Activated CD8-positive, alpha-beta memory T cell treated with anti-CD3 and anti-CD28 coated beads for 1 hour (primary cell): ENCODE measurements around the gene EFHC2.
A peak's percentile ranks its signal among the peaks of the same experiment; 100 is the strongest.

Experiments used
- DNase-seq, 2 donors: peaks; one replicate each; pipeline ENCODE4 v3.0.0-alpha.2; 2020; ENCODE audit warnings: low read depth in 1 of 2; ENCODE audit errors: extremely low read depth in 1 of 2

The EFHC2 gene, protein sequence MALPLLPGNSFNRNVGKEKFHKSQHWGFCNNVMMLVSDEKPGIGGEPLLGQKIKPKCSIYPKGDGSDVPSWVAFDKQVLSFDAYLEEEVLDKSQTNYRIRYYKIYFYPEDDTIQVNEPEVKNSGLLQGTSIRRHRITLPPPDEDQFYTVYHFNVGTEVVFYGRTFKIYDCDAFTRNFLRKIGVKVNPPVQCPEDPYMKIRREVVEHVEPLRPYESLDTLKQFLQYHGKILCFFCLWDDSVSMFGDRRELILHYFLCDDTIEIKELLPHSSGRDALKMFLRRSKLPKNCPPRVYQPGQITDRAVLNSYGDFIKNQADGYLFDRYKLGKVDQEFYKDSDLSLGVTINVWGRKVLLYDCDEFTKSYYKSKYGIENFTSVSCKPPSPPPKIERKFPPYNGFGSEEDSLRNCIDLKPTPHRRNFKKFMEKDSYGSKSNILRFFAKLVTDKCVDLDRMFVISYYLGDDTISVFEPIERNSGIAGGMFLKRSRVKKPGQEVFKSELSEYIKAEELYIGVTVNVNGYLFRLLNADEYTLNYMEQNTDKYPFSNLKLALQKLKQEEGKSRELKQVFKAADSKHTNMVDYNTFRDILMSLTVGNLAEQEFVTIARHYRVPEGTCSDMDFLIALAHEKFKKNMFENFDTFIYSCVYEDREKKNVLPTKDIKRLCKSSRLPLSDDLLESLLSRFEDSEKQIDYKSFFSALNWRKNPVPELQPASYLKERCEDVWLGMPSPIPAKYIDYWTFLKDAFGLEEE

DNA sequence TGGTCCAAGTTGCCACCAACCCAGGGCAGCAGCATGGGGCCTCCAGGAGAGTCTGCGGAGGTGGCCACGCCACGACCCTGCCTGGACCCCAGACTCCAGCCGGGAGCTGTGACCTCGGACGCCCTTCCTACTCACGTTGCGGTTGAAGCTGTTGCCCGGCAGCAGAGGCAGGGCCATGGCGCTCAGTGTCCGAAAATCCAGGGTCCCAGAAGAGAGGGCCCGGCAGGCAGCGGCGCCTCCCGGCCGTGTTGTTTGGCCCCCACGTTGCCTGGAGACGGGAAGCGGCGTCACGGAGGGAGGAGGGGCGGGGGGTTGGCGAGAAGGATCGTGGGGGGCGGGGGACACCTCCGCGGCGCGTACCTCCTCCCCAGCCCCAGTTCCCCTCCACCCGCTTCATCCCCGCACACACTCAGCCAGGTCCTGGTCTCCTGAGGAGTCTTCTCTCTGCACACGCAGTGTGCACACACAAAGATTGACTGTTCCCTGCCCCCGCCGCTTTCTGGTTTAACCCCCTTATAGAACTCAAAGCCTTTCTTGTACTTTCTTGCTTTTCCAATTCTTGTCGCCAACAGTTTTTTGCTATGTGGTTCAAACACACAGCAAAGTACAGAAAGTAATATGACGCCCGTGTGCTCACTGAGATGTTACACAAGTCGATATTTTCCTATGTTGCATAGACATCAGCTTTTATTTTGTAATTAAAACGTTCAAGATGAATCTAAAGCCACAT, at the start of gene EFHC2:
EFHC2 (minus strand) TSS at position 261 of the 730 bp plus-strand sequence; CDS start at position 177, 84 bp downstream.
- DNase-seq: peak in 1 of 2 donors; percentile 37

DNA sequence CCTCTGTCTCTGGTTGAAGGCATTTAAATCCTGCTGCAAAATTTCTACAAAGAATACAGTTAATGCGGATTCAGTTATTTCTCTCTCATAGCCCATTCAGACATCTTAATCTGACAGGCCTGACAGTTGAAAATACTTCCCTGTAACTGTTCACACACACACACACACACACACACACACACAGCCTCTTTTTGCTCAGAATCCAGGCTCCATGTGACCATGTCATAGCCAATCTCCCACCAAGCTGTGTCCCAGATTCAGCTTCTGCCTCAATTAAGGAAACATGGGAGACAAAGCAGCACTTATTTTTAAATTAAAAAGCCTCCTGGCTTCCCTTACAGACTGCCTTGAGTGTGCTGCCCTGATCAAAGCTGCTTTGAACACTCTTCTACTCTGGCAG, 49.3 kb upstream of the EFHC2 start:
- no peak for DNase-seq

DNA sequence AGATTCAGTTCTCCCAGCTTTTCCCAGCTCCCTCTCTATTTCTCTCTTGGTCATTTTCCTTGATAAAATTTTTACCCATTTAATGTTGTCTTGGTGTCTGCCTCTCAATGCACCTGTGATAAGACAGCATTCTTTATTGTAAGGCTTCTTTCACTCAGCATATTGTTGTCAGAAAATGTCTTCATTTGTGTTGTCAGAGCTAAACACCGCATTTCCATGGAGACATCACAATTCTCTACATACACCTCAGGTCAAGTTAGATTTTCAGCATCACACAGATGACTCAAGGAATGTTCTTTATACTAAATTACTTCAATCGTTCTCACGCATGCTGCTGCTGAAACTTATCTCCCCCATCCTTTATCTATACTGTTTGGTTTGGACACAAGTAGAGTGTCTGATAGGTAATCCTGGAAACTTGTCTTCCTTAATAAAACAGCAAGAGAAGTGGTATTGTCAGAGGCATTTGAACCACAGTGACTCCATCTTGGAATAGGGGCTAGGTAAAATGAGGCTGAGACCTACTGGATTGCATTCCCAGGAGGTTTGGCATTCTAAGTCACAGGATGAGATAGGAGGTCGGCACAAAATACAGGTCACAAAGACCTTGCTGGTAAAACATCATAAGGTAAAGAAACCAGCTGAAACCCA, 41.3 kb upstream of the EFHC2 start:
- no peak for DNase-seq

DNA sequence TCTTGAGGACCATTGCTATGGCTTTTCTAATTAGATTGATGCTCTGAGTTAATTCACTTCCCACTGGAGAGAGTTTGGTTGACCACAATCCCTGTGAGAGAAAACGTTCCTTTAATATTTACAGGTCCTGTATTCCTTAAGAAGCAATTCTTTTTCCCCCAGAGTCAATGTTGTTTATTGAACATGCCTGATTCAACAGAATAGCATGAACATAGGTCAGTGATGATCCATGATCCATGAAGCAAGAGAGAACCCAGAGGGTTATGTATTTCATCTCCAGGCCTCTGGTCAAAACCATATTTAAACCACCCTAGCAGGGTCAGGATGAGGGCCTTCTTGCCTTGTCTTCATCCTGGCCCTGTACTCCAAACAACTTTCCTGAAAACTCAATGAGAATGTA, 39.4 kb upstream of the EFHC2 start:
- DNase-seq: no peak

DNA sequence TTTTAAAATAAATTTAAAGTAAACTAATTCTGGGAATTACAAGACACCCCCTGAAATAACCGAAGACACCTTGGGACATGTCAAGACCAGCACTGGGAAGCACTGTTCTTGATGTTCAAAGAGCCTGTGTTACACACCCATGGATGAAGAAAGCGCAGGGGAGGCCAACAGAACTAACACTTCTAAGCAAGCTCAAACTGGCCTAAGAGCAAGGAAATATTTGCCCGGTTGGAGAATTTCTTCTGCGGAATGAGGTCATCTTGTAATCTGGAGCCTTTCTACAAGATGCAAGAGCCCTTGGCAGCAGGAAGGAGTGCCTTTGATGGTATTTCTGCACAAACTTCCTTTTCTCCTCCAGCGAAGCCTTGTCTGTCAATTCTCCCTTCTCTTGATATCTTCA, 9.3 kb upstream of the EFHC2 start:
- no peak for DNase-seq

DNA sequence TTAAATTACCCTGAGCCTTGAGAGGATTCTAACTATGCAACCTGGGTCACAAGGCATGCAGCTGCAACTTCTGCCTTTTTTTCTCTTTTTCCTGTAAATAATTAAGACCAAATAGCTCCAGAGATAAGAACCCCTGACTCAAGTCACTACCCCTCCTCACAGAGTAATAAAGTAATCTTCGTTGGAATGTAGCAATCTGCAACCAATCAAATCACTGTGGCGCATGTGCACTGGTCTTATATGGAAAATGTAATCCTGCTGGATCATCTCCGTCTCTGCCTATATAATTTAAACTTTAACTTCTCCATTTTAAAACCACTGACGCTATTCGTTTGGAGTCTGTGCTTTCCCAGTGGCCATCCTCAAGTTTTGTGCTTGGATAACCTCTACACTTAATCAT, 6.1 kb upstream of the EFHC2 start:
- no peak for DNase-seq

DNA sequence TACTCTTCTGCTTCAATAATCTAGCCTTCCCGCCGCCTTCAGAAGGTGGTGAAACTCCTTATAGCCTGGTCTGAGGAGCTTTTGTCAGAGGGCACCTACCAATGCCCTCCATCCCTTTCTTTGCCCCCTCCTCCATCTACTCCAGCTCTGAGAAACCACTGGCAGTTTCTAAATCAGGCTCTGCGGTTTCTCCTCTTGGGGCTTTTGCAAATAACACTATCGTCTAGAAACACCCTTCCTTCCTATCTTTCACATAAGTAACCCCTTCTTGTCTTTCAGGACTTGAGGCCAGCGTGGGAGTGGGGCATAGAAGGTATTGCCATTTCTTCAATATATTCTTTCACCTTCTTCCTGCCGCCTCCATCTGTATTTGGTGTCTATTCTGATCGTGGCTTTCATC, 1.2 kb upstream of the EFHC2 start:
- DNase-seq: no peak

DNA sequence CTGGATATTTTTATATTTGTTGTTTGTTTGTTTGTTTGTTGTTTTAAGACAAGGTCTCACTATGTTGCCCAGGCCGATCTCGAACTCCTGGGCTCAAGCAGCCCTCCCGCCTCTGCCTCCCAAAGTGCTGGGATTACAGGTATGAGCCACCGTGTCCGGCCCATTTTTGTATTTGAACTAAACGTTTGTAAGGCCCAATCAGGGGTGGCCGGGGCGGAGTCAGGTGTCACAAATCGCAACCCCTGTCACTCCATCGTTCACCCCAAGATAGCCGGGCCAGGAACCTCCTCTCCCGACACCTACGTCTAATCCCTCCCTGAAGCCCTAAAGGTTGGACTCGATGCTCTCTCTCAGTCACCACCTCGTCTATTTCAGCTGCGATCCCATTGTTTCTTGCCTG, 722 bp upstream of the EFHC2 start:
- DNase-seq: peak; percentile 22 to 33

DNA sequence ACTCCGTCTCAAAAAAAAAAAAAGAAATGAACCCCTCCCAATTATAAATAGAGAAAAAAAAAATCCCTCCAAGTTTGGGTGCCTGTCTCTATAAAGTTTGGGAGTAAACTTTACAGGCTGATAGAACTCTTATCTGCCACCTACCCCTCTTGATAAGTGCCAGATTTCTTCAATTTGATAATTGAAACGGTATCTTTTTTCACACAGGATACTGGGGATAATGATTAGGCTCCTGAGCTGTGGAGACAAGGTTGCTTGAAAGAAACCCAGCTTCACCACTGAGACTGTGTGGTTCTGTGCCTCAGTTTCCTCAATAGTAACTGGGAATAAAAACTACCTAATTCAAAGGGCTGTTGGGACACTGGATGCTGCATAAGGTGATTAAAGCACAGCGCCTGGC, 606 bp downstream of the EFHC2 start:
- DNase-seq: no peak

DNA sequence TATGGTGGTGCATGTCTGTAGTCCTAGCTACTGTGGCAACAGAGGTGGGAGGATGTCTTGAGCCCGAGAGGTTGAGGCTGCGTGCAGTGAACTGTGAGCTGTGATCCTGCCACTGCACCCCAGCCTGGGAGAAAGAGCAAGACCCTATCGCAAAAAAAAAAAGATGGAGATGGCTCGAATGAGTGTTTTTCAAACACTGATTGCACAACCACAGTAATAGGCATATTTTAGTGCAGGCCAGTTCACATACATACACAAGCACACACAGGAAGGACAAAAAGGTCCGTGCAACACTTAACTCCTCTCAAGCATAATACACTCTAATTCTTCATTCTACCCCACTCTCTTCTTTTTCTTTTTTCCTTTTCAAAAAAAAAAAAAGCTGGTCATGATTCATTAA, 5.1 kb downstream of the EFHC2 start:
- no peak for DNase-seq

DNA sequence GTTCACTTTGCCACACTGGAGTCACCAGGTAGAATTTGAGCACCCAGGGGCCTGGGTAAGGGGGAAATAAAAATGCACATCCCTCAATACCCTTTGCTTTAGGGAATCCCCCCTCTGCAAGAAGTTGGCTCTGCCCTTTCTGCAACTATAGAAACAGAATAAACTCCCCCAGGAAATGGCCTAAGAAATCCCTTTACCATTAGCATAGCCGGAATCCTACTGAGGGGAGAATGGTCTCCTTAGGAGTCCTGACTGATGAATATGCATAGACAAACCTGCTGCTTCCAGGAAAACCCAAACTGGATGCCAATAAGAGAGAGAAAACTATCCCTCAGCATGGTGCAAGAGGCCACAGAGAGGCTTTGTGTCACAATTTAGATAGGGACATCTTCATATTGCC, 11.0 kb downstream of the EFHC2 start:
- DNase-seq: no peak

DNA sequence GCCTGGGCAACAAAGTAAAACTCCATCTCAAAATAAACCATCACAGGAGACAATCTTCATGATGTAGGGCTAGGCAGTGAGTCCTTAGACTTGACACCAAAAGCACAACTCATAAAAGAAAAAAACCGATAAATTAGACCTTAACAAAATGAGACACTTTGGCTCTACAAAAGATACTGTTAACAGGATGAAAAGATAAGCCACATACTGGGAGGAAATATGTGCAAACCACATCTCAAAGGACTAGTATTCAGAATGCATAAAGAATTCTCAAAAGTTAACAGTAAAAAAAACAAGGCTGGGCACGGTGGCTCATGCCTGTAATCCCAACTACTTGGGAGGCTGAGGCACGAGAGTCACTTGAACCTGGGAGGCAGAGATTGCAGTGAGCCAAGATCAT, 13.2 kb downstream of the EFHC2 start:
- DNase-seq: no peak

DNA sequence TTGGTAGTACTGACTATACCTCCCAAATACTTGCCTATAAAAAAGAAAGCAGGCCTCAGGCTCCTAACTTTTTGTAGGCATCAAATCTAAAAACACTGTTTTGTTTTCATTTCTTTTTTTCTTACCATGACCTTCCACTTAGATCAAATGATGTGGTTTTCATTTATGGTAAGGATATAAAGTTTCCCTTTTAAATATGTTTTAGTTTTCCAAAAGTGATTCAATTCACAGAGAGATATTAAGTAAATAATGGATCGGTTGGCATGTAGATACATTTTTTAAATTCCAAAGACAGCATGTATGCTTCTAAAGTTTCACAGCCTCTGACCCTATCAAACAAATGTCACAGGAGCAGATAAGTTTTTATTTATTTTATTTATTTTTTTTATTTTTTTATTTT, 23.9 kb downstream of the EFHC2 start:
- no peak for DNase-seq

DNA sequence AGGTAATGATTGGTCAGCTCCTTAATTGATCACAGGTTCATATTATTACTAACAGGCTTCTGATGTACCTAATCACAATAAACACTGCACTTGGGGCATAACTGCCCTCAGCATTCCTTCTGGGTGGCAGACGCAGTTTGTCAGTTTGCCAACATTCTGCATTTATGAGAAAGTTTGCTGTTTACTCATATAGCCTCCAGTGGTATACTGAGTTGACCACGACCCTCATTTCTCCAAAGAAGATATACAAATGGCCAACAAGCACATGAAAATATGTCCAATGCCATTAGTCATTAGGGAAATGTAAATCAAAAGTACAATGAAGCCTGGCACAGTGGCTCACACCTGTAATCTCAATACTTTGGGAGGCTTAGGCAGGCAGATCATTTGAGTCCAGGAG, 26.3 kb downstream of the EFHC2 start:
- DNase-seq: no peak

DNA sequence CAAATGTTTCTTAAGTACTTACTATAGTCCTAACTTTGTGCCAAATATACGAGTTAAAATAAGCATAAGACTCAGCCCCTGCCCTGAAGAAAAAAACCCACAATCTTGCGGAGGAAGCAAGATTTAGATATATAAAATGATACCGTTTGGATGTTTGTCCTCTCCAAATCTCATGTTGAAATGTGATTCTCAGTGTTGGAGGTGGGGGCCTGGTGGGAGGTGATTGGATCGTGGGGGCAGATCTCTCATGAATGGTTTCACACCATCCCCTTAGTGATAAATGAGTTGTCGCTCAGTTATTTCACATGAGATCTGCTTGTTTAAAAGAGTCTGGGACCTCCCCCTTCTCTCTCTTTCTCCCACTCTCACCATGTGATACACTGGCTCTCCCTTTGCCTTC, 28.7 kb downstream of the EFHC2 start:
- DNase-seq: no peak

DNA sequence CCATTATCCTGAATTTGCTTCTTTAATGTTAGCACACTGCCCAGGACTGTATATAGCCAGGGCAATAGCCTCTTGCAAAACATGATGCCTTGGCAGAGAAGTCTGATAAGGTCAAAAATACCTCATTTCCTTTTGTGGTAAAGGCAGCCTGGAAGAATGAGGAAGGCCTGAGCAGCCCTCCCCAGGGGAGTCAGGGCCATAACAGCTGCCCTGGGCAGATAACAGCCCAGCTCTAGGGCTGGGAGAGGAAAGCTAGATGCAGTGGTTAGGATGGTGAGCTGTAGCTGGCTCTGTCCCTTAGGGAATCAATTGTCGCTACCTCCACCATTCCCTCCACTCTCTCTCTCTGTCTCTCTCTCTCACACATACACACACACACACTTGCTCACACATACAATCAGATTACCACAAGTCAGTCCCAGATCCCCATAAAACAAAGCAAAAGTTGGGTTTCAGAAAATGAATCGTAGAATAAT, 29.2 kb downstream of the EFHC2 start:
- no peak for DNase-seq

DNA sequence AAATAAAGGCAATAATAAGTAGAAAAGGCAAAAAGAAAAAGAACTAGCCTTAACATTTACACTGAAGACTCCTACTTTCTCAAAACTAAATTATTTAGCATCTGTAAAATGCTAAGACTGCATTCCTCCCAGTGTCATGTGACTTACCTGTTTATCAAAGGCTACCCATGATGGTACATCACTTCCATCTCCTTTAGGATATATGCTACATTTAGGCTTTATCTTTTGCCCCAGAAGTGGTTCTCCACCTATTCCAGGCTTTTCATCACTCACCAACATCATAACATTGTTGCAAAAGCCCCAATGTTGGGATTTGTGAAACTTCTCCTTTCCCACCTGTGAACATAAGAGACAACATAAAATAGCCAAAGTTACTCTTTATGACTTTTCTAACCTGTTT, 31.1 kb downstream of the EFHC2 start:
- DNase-seq: no peak

DNA sequence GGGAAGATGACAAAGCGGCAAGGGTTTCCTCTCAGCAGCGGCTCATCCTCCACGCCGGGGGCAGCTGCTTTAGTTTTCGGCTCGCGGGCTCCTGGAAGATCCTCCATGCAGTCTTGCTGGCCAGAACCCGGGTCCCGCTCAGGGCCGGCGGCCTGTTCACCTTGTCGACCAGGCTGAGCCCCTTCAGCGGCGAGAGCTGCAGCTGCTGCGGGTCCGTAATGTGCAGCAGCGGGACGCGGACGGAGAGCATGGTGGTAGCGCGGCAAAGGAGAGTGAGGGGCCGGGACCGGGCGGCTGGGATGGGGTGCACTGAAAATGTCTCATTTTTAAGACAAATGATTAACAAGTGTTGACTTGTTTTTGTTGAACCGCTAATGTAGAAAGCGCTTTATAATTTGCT, 33.2 kb downstream of the EFHC2 start:
- DNase-seq: no peak

DNA sequence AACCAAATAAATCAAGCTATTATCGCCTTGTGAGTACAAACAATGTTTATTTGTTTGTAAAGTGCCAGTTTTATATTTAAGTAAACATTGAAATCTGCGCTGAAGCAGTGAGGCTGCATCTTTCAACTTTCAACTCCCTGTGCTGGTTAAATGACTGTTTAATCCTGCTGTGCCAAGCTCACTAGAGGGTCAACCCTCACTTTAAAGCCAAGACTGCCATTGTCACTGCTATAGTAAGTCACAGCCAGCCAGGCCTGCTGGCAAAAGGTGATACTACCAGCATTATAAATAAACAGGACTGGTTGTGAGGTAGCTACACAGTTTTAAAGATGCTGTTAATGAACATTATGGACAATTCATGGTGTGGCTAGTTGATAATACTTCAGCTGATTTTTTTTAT, 34.6 kb downstream of the EFHC2 start:
- no peak for DNase-seq

DNA sequence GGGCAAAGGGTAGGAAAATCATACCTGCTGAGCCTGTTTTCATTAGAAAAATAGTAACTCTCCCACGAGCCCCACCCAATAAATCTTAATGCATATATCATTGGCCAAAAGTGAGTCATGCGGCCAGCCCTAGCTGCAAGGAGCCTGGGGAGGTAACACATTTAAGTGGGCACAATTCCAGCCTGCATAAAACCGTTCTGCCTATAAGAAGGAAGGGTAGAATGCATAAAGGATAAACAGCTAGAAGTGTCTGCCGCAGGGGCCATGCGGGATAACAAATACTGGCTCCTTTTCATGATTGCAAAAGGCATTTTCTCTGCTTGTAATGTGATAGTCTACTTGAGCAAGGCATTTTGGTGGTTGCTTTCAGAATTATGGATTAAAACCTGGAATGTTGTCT, 37.1 kb downstream of the EFHC2 start:
- no peak for DNase-seq

DNA sequence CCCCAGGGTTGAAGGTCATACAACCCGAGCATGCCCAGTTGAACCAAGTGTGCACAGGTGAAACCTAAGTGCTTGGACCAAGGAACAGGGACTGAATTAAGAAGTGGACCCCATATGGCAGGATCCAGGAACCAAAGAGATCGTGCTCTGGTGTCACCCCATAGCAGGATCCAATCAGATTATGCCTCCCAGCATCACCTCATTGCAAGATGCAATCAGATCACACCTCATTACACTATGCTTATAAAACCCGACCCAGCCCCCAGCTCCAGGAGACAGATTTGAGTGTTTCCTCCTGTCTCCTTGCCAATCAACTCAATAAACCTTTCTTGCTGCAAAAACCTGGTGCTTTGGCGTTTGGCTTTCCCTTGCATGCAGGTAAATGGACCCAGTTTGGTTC, 37.6 kb downstream of the EFHC2 start:
- no peak for DNase-seq
